Cardiac muscle cell (in vitro differentiated cells and primary cell): Measurements from ENCODE around the gene TRIM24. TPM values are rescaled to one million over a fixed set of nuclear protein-coding genes. Genes with fewer than 3 reads are reported as not detected.

Experiments
- DNase-seq, 2 donors: peaks; one replicate each; pipeline versions ENCODE4 v3.0.0 to v3.0.0-alpha.2; 2010 to 2017; ENCODE audit warnings: low read depth in 1 of 2, low spot score in 1 of 2
- H3K27ac ChIP-seq: fragments of 200-600 bp; sonication (generic); 2 replicates; pipeline ENCODE4 v1.5.1; 2016
- H3K27me3 ChIP-seq: fragments of 200-600 bp; sonication (generic); 2 replicates; pipeline ENCODE4 v1.6.0; 2016; ENCODE audit warnings: control low read depth
- H3K36me3 ChIP-seq: fragments of 200-600 bp; sonication (generic); 2 replicates; pipeline ENCODE4 v1.5.1; 2016; ENCODE audit warnings: control low read depth
- H3K4me1 ChIP-seq: fragments of 200-600 bp; sonication (generic); 2 replicates; pipeline ENCODE4 v1.8.1; 2017; ENCODE audit warnings: low read depth, mild to moderate bottlenecking, mixed run types
- H3K4me3 ChIP-seq: fragments of 200-600 bp; sonication (generic); 2 replicates; pipeline ENCODE4 v1.5.1; 2016; ENCODE audit warnings: mild to moderate bottlenecking
- H3K9me3 ChIP-seq: fragments of 200-600 bp; sonication (generic); 2 replicates; pipeline ENCODE4 v1.5.1; 2017; ENCODE audit warnings: low read depth, mild to moderate bottlenecking, control low read depth
- polyA plus RNA-seq: library from polyadenylated mRNA; unstranded; fragments of >200 nt; fragmentation: Nextera tagmentation; extraction: Ambion mirVana; gene quantifications from 2 replicates; pipeline ENCODE4 v1.2.1, GENCODE V29; 2016
- total RNA-seq: library from RNA; depleted of rRNA; stranded (reverse); fragments of >200 nt; gene quantifications from 2 replicates; pipeline ENCODE4 v1.2.3, GENCODE V29; 2016
- TF ChIP-seq, protein P1 (sequence below): IDR thresholded peaks from 2 replicates; pipeline ENCODE4 v1.5.1; 2012; ENCODE audit warnings: low read depth, mild to moderate bottlenecking, low read length

TRIM24 gene
- total and polyA plus RNA-seq, 2 experiments from 2014 or later = 99.2 to 113 TPM

- no peak for DNase-seq
- Histone ChIP-seq H3K9me3 (no peaks in the 10 kb centered on the region), H3K4me1 (no peaks in the 10 kb centered on the region), H3K27me3 (no peaks in the 10 kb centered on the region), H3K4me3 (no peak overlapping the region), H3K36me3 (peaks cover 79% of the 10 kb centered on the region), H3K27ac (no peak overlapping the region)
- TF ChIP-seq, protein P1, sequence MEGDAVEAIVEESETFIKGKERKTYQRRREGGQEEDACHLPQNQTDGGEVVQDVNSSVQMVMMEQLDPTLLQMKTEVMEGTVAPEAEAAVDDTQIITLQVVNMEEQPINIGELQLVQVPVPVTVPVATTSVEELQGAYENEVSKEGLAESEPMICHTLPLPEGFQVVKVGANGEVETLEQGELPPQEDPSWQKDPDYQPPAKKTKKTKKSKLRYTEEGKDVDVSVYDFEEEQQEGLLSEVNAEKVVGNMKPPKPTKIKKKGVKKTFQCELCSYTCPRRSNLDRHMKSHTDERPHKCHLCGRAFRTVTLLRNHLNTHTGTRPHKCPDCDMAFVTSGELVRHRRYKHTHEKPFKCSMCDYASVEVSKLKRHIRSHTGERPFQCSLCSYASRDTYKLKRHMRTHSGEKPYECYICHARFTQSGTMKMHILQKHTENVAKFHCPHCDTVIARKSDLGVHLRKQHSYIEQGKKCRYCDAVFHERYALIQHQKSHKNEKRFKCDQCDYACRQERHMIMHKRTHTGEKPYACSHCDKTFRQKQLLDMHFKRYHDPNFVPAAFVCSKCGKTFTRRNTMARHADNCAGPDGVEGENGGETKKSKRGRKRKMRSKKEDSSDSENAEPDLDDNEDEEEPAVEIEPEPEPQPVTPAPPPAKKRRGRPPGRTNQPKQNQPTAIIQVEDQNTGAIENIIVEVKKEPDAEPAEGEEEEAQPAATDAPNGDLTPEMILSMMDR = no peak
Observed at GRCh38 chr7:138568655-138569054, 108.6 kb downstream of the TRIM24 start.

DNA sequence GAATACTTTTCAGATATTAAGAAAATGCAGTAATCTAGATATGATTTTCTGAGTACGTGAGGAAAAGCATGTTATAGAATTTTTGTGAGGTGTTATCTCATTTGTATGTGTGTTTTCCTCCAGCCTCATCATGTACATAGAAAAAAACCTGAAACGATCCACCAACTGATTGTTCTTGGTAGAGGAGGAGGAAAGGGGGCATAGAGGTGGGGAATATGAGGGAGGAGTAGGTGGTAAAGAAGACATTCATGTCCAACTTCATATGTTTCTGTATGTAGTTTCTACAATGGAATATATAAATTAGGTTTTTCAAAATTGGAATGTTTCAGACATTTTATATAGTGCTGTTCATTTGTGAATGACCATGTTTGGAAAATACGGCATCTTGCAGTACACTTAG, 109.4 kb downstream of the TRIM24 start:
- TF ChIP-seq, protein P1 = no peak
- Histone ChIP-seq H3K27me3 (no peaks in the 10 kb centered on the region), H3K9me3 (no peaks in the 10 kb centered on the region), H3K4me3 (no peak overlapping the region), H3K4me1 (no peaks in the 10 kb centered on the region), H3K36me3 (peaks cover 80% of the 10 kb centered on the region), H3K27ac (no peak overlapping the region)
- DNase-seq = no peak

- no peak for DNase-seq
- no peaks in the 10 kb centered on the region for H3K4me1 ChIP-seq
- TF ChIP-seq, protein P1 = no peak
- H3K4me3 ChIP-seq = no peak overlapping the region
- H3K27ac ChIP-seq = peak overlapping the region; percentile 24
- no peaks in the 10 kb centered on the region for H3K9me3 ChIP-seq
- H3K36me3 ChIP-seq = peaks cover 73% of the 10 kb centered on the region
- no peaks in the 10 kb centered on the region for H3K27me3 ChIP-seq
Observed at GRCh38 chr7:138570715-138571114, 110.7 kb downstream of the TRIM24 start.

DNA sequence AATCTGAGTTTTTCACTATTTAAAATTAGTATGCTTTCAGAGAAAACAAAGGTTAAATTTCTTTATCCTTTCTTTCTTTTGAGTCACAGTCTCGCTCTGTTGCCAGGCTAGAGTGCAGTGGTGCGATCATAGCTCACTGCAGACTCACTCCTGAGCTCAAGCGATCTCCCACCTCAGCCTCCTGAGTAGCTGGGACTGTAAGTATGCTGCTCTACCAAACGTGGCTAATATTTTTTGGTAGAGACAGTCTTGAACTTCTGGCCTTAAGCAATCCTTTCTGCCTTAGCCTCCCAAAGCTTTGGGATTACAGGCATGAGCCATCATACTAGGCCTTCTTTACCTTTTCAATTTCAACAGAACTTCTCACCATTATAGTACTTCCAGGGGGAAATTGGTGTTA, 113.7 kb downstream of the TRIM24 start:
- peak overlapping the region; percentile 59 for H3K27ac ChIP-seq
- no peaks in the 10 kb centered on the region for H3K4me1 ChIP-seq
- no peak for DNase-seq
- H3K9me3 ChIP-seq = no peaks in the 10 kb centered on the region
- peaks cover 62% of the 10 kb centered on the region for H3K36me3 ChIP-seq
- H3K27me3 ChIP-seq = no peaks in the 10 kb centered on the region
- no peak overlapping the region for H3K4me3 ChIP-seq
- TF ChIP-seq, protein P1 = no peak

GRCh38 chr7:138575897-138576428, 115.9 kb downstream of the TRIM24 start:
- no peak overlapping the region for H3K4me3 ChIP-seq
- peaks cover 64% of the 10 kb centered on the region for H3K36me3 ChIP-seq
- TF ChIP-seq, protein P1 = no peak
- no peaks in the 10 kb centered on the region for H3K27me3 ChIP-seq
- no peak overlapping the region for H3K27ac ChIP-seq
- H3K9me3 ChIP-seq = no peaks in the 10 kb centered on the region
- no peaks in the 10 kb centered on the region for H3K4me1 ChIP-seq
- peak in 1 of 2 donors; percentile 27 for DNase-seq

- no peak overlapping the region for H3K4me3 ChIP-seq
- H3K9me3 ChIP-seq = no peaks in the 10 kb centered on the region
- no peaks in the 10 kb centered on the region for H3K27me3 ChIP-seq
- no peak for DNase-seq
- no peaks in the 10 kb centered on the region for H3K4me1 ChIP-seq
- peaks cover 66% of the 10 kb centered on the region for H3K36me3 ChIP-seq
- TF ChIP-seq, protein P1 = no peak
- H3K27ac ChIP-seq = peak overlapping the region; percentile 20
Observed at GRCh38 chr7:138579136-138579535, 119.1 kb downstream of the TRIM24 start.
